OCI-LY3 (cell line): ENCODE results near the gene DPM1.

Source experiments
- EZH2phosphoT487 ChIP-seq: fragments of 200-600 bp; shearing (Covaris generic); IDR thresholded peaks from 2 replicates; pipeline ENCODE4 v1.6.1; 2018; ENCODE audit warnings: antibody characterized with exemption, mixed run types, low read depth
- TF ChIP-seq, protein P1 (sequence below): fragments of 200-600, 300-600 bp; sonication (generic); IDR thresholded peaks from 2 replicates; pipeline ENCODE4 v1.5.1; 2014; ENCODE audit warnings: antibody characterized with exemption, low read length, low read depth

GRCh38 chr20:50903353-50904051 lies 54.8 kb downstream of the DPM1 start:
- TF ChIP-seq, protein P1, sequence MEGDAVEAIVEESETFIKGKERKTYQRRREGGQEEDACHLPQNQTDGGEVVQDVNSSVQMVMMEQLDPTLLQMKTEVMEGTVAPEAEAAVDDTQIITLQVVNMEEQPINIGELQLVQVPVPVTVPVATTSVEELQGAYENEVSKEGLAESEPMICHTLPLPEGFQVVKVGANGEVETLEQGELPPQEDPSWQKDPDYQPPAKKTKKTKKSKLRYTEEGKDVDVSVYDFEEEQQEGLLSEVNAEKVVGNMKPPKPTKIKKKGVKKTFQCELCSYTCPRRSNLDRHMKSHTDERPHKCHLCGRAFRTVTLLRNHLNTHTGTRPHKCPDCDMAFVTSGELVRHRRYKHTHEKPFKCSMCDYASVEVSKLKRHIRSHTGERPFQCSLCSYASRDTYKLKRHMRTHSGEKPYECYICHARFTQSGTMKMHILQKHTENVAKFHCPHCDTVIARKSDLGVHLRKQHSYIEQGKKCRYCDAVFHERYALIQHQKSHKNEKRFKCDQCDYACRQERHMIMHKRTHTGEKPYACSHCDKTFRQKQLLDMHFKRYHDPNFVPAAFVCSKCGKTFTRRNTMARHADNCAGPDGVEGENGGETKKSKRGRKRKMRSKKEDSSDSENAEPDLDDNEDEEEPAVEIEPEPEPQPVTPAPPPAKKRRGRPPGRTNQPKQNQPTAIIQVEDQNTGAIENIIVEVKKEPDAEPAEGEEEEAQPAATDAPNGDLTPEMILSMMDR = no peak
- TF ChIP-seq EZH2phosphoT487 = no peak
